HepG2 (cell line): ENCODE results near the gene NSD2. TPM values are rescaled to one million over a fixed set of nuclear protein-coding genes. Genes with fewer than 3 reads are reported as not detected.

Experiments used
- IKZF1 ChIP-seq: fragments of 450-650 bp; IDR thresholded peaks from 2 replicates; pipeline ENCODE4 v1.7.1; 2016
- ISX ChIP-seq: sonication (generic); formaldehyde crosslinking; conservative IDR thresholded peaks from 2 replicates; pipeline ENCODE4 v1.5.0; 2020; ENCODE audit warnings: missing genetic modification reagents
- JUND ChIP-seq: sonication (generic); formaldehyde crosslinking; IDR thresholded peaks from 2 replicates; pipeline ENCODE4 v1.8.0; 2022; ENCODE audit warnings: mild to moderate bottlenecking, missing genetic modification reagents
- PRMT3 ChIP-seq: sonication (generic); formaldehyde crosslinking; IDR thresholded peaks from 2 replicates; pipeline ENCODE4 v1.8.1; 2022; ENCODE audit warnings: low read depth, mild to moderate bottlenecking, moderate library complexity, missing genetic modification reagents, borderline replicate concordance
- RAD51 ChIP-seq: fragments of 450-650 bp; IDR thresholded peaks from 2 replicates; pipeline ENCODE4 v1.6.1; 2016; ENCODE audit warnings: borderline replicate concordance
- SALL1 ChIP-seq: sonication (generic); formaldehyde crosslinking; IDR thresholded peaks from 2 replicates; pipeline ENCODE4 v1.8.0; 2022; ENCODE audit warnings: mild to moderate bottlenecking, missing genetic modification reagents
- TAF1 ChIP-seq: sonication (generic); formaldehyde crosslinking; IDR thresholded peaks from 2 replicates; pipeline ENCODE4 v1.4.0; 2020; ENCODE audit warnings: missing genetic modification reagents
- ZNF282 ChIP-seq: fragments of 450-650 bp; IDR thresholded peaks from 2 replicates; pipeline ENCODE4 v1.6.1; 2018; ENCODE audit not compliant: partially characterized antibody
- ZNF326 ChIP-seq: sonication (generic); formaldehyde crosslinking; IDR thresholded peaks from 2 replicates; pipeline ENCODE4 v1.4.0; 2020; ENCODE audit warnings: missing genetic modification reagents, borderline replicate concordance
- ZNF33A ChIP-seq: sonication (generic); formaldehyde crosslinking; IDR thresholded peaks from 2 replicates; pipeline ENCODE4 v1.5.1; 2020; ENCODE audit warnings: missing genetic modification reagents, mild to moderate bottlenecking, moderate library complexity, borderline replicate concordance
- polyA plus RNA-seq, 8 experiments: library from polyadenylated mRNA; depleted of rRNA in 3 of 8; stranded (reverse) in 7 of 8; unstranded in 1 of 8; fragments of >200 nt; fragmentation: Illumina TruSeq in 4 of 8; extraction: Trizol in 4 of 8; gene quantifications; 2 replicates each; pipeline versions ENCODE4 v1.2.1 to v1.2.3, GENCODE V29; 2011 to 2016; ENCODE audit warnings: low read depth in 4 of 8, missing spikeins in 1 of 8, mixed read lengths in 1 of 8; ENCODE audit not compliant: insufficient read depth in 1 of 8
- total RNA-seq, 5 experiments: library from RNA; depleted of rRNA; stranded (reverse); fragments of >200 nt; fragmentation: Illumina TruSeq; extraction: Trizol; gene quantifications; 2 replicates each; pipeline ENCODE4 v1.2.3, GENCODE V29; 2016; ENCODE audit warnings: low read depth in 1 of 5
- TF ChIP-seq, protein P1 (sequence below): sonication (generic); formaldehyde crosslinking; IDR thresholded peaks from 2 replicates; pipeline ENCODE4 v1.8.1; 2023; ENCODE audit warnings: mild to moderate bottlenecking, missing genetic modification reagents, borderline replicate concordance
- TF ChIP-seq, protein P2 (sequence below), 2 experiments: sonication (generic) in 1 of 2; formaldehyde crosslinking in 1 of 2; IDR thresholded peaks; 2 replicates each; pipeline versions ENCODE4 v1.5.1 to v1.6.1; 2011 to 2020; ENCODE audit warnings: borderline replicate concordance in 1 of 2, low read depth in 1 of 2, low read length in 1 of 2, mild to moderate bottlenecking in 1 of 2, missing genetic modification reagents in 1 of 2, moderate library complexity in 1 of 2
- TF ChIP-seq, protein P3 (sequence below): sonication (generic); formaldehyde crosslinking; IDR thresholded peaks from 2 replicates; pipeline ENCODE4 v1.4.0; 2020; ENCODE audit warnings: mild to moderate bottlenecking, missing genetic modification reagents
- TF ChIP-seq, protein P4 (sequence below): IDR thresholded peaks from 2 replicates; pipeline ENCODE4 v1.4.0; 2020; ENCODE audit warnings: mild to moderate bottlenecking, missing genetic modification reagents

Gene NSD2
- total and polyA plus RNA-seq, 2 of the 13 experiments (the other 11 are each of a cell fraction or from before 2014, with no cell fraction given), result 22.0 to 65.9 TPM

DNA sequence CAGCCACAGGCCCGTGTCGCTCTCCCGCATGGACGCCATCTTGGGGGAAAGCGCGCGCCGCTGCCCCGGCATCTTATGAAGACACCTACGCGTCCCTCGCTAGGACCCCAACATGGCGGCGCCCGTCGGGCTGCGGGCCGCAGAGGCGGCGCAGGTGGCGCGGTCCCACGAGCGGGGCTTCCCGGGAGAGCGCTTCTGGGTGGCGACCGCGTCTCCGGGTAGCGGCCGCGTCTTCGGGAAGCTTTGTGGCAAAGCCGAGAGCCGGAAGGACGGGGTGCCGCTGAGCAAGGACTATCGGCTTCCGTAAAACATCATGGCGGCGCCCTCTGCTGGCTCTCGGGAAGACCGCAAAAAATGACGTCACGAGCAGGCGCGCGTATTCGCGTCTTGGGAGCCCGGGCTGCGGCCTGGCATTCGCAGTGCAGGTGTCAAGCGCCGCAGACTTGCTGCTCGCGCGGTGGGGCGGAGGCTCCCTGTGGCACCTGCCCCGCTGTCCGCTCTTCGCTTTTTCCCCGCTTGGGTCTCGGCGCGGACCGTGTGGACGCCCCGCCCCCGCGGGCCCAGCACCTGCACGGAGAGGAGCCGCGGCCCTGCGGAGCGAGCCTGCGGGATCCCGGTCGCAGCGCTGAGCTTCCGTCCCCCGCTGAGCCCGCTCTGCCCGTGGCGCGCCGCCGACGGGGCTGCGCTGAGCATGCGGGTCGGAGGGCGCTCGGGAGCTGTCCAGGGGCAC is 137.9 kb downstream of the NSD2 start, which contains the start of gene NELFA (continued):
- TF ChIP-seq, protein P1, sequence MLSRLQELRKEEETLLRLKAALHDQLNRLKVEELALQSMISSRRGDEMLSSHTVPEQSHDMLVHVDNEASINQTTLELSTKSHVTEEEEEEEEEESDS (CRISPR knock-in tag), result 0 out of 2 replicates have a peak, but pooled peaks have one; percentile 66
- TF ChIP-seq JUND (peak; percentile 78), SALL1 (peak; percentile 78), PRMT3 (peak; percentile 20; the same call in 1 of the 2 replicates), RAD51 (no peak), ZNF33A (no peak), ISX (CRISPR knock-in tag) (no peak), ZNF326 (CRISPR knock-in tag) (no peak), TAF1 (peak; percentile 100), IKZF1 (no peak), ZNF282 (no peak)
- TF ChIP-seq, protein P2, sequence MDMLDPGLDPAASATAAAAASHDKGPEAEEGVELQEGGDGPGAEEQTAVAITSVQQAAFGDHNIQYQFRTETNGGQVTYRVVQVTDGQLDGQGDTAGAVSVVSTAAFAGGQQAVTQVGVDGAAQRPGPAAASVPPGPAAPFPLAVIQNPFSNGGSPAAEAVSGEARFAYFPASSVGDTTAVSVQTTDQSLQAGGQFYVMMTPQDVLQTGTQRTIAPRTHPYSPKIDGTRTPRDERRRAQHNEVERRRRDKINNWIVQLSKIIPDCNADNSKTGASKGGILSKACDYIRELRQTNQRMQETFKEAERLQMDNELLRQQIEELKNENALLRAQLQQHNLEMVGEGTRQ (IDR thresholded peaks at IDR 0.05; ENCODE audit: low read depth, low read length), result no peak
- TF ChIP-seq, protein P2 (CRISPR knock-in tag; IDR thresholded peaks at IDR 0.05; ENCODE audit: borderline replicate concordance), result peak; percentile 43; the same call in 1 of the 2 replicates
- TF ChIP-seq, protein P3, sequence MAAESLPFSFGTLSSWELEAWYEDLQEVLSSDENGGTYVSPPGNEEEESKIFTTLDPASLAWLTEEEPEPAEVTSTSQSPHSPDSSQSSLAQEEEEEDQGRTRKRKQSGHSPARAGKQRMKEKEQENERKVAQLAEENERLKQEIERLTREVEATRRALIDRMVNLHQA (CRISPR knock-in tag), result no peak
- TF ChIP-seq, protein P4, sequence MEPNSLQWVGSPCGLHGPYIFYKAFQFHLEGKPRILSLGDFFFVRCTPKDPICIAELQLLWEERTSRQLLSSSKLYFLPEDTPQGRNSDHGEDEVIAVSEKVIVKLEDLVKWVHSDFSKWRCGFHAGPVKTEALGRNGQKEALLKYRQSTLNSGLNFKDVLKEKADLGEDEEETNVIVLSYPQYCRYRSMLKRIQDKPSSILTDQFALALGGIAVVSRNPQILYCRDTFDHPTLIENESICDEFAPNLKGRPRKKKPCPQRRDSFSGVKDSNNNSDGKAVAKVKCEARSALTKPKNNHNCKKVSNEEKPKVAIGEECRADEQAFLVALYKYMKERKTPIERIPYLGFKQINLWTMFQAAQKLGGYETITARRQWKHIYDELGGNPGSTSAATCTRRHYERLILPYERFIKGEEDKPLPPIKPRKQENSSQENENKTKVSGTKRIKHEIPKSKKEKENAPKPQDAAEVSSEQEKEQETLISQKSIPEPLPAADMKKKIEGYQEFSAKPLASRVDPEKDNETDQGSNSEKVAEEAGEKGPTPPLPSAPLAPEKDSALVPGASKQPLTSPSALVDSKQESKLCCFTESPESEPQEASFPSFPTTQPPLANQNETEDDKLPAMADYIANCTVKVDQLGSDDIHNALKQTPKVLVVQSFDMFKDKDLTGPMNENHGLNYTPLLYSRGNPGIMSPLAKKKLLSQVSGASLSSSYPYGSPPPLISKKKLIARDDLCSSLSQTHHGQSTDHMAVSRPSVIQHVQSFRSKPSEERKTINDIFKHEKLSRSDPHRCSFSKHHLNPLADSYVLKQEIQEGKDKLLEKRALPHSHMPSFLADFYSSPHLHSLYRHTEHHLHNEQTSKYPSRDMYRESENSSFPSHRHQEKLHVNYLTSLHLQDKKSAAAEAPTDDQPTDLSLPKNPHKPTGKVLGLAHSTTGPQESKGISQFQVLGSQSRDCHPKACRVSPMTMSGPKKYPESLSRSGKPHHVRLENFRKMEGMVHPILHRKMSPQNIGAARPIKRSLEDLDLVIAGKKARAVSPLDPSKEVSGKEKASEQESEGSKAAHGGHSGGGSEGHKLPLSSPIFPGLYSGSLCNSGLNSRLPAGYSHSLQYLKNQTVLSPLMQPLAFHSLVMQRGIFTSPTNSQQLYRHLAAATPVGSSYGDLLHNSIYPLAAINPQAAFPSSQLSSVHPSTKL (CRISPR knock-in tag), result peak; percentile 32
